H1 (cell line): Measurements from ENCODE around the gene BOLL. TPM values are rescaled to one million over a fixed set of nuclear protein-coding genes. Genes with fewer than 3 reads are reported as not detected.

Experiments
- CTCF ChIA-PET: fragments of 300-600 bp; sonication (Branson Sonifier 250); formaldehyde crosslinking; loops from one replicate; lab custom pipeline; 2021; ENCODE audit not compliant: partially characterized antibody; lab: Charles Lee
- POLR2A ChIA-PET: fragments of 300-600 bp; sonication (Branson Sonifier 250); formaldehyde crosslinking; loops from one replicate; lab custom pipeline; 2021; ENCODE audit warnings: inconsistent platforms; ENCODE audit not compliant: partially characterized antibody; lab: Charles Lee
- DNase-seq, 2 experiments: peaks; one replicate each; pipeline versions ENCODE4 v3.0.0 to v3.0.0-alpha.2; 2010 to 2022; ENCODE audit warnings: low spot score in 2 of 2, low read depth in 1 of 2, mixed read lengths in 1 of 2
- FAIRE-seq: peaks from 2 replicates; lab custom pipeline; 2011; peaks lifted over from hg19 to GRCh38; lab: Jason Lieb, UNC
- H2AFZ ChIP-seq: 2 replicates; pipeline ENCODE4 v1.8.1; 2012; ENCODE audit warnings: low read length, inconsistent platforms
- H2AK5ac ChIP-seq: 2 replicates; pipeline ENCODE4 v1.6.1; 2013; ENCODE audit warnings: low read depth, low read length
- H2BK120ac ChIP-seq: replicated peaks from 2 replicates; pipeline ENCODE3; 2013; ENCODE audit warnings: low read depth, low read length, inconsistent platforms
- H2BK12ac ChIP-seq: 2 replicates; pipeline ENCODE4 v1.6.1; 2013; ENCODE audit warnings: low read depth, low read length
- H2BK15ac ChIP-seq: 2 replicates; pipeline ENCODE4 v1.6.1; 2013; ENCODE audit warnings: low read length
- H2BK20ac ChIP-seq: 2 replicates; pipeline ENCODE4 v1.6.1; 2013; ENCODE audit warnings: low read length
- H2BK5ac ChIP-seq: 2 replicates; pipeline ENCODE4 v1.6.1; 2013; ENCODE audit warnings: low read depth, low read length
- H3K14ac ChIP-seq: 2 replicates; pipeline ENCODE4 v1.6.1; 2013; ENCODE audit warnings: inconsistent platforms; ENCODE audit not compliant: insufficient read length
- H3K18ac ChIP-seq: 2 replicates; pipeline ENCODE4 v1.6.1; 2013; ENCODE audit warnings: low read length; ENCODE audit errors: extremely low read depth
- H3K23ac ChIP-seq: 2 replicates; pipeline ENCODE4 v1.6.1; 2013; ENCODE audit warnings: inconsistent platforms; ENCODE audit not compliant: insufficient read length
- H3K23me2 ChIP-seq: 2 replicates; pipeline ENCODE4 v1.6.1; 2013; ENCODE audit warnings: low read depth, low read length
- H3K27ac ChIP-seq: 2 replicates; pipeline ENCODE4 v1.6.1; 2011; ENCODE audit warnings: low read depth, low read length, inconsistent platforms
- H3K27me3 ChIP-seq, 4 experiments: replicated peaks in 1 of 4; 1 replicate in 1 of 4; 2 replicates in 3 of 4; pipeline versions ENCODE4 v1.6.1 to v1.8.1; 2011 to 2013; ENCODE audit warnings: low read length in 3 of 4, mild to moderate bottlenecking in 3 of 4, inconsistent platforms in 2 of 4, mixed read lengths in 2 of 4, moderate library complexity in 1 of 4; ENCODE audit not compliant: control insufficient read depth in 3 of 4, insufficient read depth in 3 of 4; ENCODE audit errors: extremely low read depth in 1 of 4
- H3K36me3 ChIP-seq, 4 experiments: 2 replicates each; pipeline versions ENCODE4 v1.6.1 to v1.8.1; 2011 to 2013; ENCODE audit warnings: mild to moderate bottlenecking in 4 of 4, low read length in 3 of 4, moderate library complexity in 2 of 4, control low read depth in 1 of 4, inconsistent platforms in 1 of 4; ENCODE audit not compliant: insufficient read depth in 4 of 4, control insufficient read depth in 2 of 4
- H3K4ac ChIP-seq: replicated peaks from 2 replicates; pipeline ENCODE3; 2013; ENCODE audit warnings: low read length, low read depth, mixed read lengths, inconsistent platforms; ENCODE audit not compliant: insufficient read length
- H3K4me1 ChIP-seq, 4 experiments: replicated peaks in 1 of 4; 1 replicate in 1 of 4; 2 replicates in 3 of 4; pipeline versions ENCODE4 v1.6.1 to v1.8.1; 2011 to 2013; ENCODE audit warnings: low read length in 3 of 4, inconsistent platforms in 2 of 4, mixed read lengths in 1 of 4; ENCODE audit not compliant: insufficient read depth in 4 of 4, control insufficient read depth in 3 of 4
- H3K4me2 ChIP-seq, 2 experiments: 2 replicates each; pipeline versions ENCODE4 v1.6.1 to v1.8.1; 2011 to 2013; ENCODE audit warnings: low read depth in 2 of 2, low read length in 2 of 2, control low read depth in 1 of 2, inconsistent platforms in 1 of 2, mild to moderate bottlenecking in 1 of 2; ENCODE audit not compliant: insufficient read depth in 1 of 2
- H3K4me3 ChIP-seq, 4 experiments: fragments of 200-600, 300-600 bp in 1 of 4; sonication (generic), shearing (Covaris generic), sonication (Bioruptor Twin) in 1 of 4; 2 replicates each; pipeline versions ENCODE4 v1.5.1 to v1.8.1; 2011 to 2016; ENCODE audit warnings: low read length in 4 of 4, low read depth in 3 of 4, control low read depth in 2 of 4, inconsistent platforms in 2 of 4, mild to moderate bottlenecking in 2 of 4, mixed read lengths in 1 of 4, moderate library complexity in 1 of 4; ENCODE audit not compliant: insufficient read depth in 2 of 4; ENCODE audit errors: extremely low read depth in 1 of 4
- H3K56ac ChIP-seq: replicated peaks from 2 replicates; pipeline ENCODE3; 2013; ENCODE audit warnings: low read depth, mild to moderate bottlenecking, mixed read lengths, low read length, inconsistent platforms; ENCODE audit not compliant: insufficient read length
- H3K79me1 ChIP-seq: 2 replicates; pipeline ENCODE4 v1.6.1; 2013; ENCODE audit warnings: low read depth, low read length, control low read depth
- H3K79me2 ChIP-seq, 2 experiments: 2 replicates each; pipeline versions ENCODE4 v1.6.1 to v1.8.1; 2012 to 2013; ENCODE audit warnings: low read length in 2 of 2, mild to moderate bottlenecking in 2 of 2, inconsistent platforms in 1 of 2; ENCODE audit not compliant: insufficient read depth in 2 of 2, control insufficient read depth in 1 of 2
- H3K9ac ChIP-seq, 4 experiments: replicated peaks in 1 of 4; 1 replicate in 1 of 4; 2 replicates in 3 of 4; pipeline versions ENCODE4 v1.6.1 to v1.8.1; 2011 to 2013; ENCODE audit warnings: low read depth in 3 of 4, low read length in 3 of 4, control low read depth in 2 of 4, mild to moderate bottlenecking in 2 of 4, moderate library complexity in 2 of 4, inconsistent platforms in 1 of 4; ENCODE audit errors: extremely low read depth in 1 of 4
- H3K9me3 ChIP-seq, 2 experiments: 2 replicates each; pipeline versions ENCODE4 v1.6.1 to v1.8.1; 2012 to 2013; ENCODE audit warnings: mild to moderate bottlenecking in 2 of 2, moderate library complexity in 2 of 2, control low read depth in 1 of 2, inconsistent platforms in 1 of 2, low read depth in 1 of 2, low read length in 1 of 2, mixed read lengths in 1 of 2; ENCODE audit not compliant: insufficient read depth in 2 of 2
- H4K20me1 ChIP-seq, 2 experiments: replicated peaks in 1 of 2; 2 replicates each; pipeline versions ENCODE3 to v1.8.1; 2011 to 2013; ENCODE audit warnings: inconsistent platforms in 2 of 2, low read length in 2 of 2, mild to moderate bottlenecking in 1 of 2; ENCODE audit not compliant: insufficient read depth in 2 of 2, control insufficient read depth in 1 of 2
- H4K5ac ChIP-seq: 2 replicates; pipeline ENCODE4 v1.6.1; 2013; ENCODE audit warnings: low read length, low read depth, mixed read lengths, inconsistent platforms; ENCODE audit not compliant: insufficient read length
- H4K8ac ChIP-seq: 2 replicates; pipeline ENCODE4 v1.8.0; 2013; ENCODE audit warnings: mild to moderate bottlenecking, moderate library complexity, low read length, inconsistent platforms; ENCODE audit not compliant: insufficient read depth; ENCODE audit errors: extremely low read depth
- H4K91ac ChIP-seq: replicated peaks from 2 replicates; pipeline ENCODE3; 2013; ENCODE audit warnings: low read length, mixed read lengths, inconsistent platforms; ENCODE audit not compliant: insufficient read length
- EZH2 ChIP-seq: fragments of 200-600 bp; sonication (generic); IDR thresholded peaks from 2 replicates; pipeline ENCODE4 v1.7.1; 2012; ENCODE audit warnings: low read depth, mild to moderate bottlenecking, moderate library complexity, low read length, inconsistent platforms; ENCODE audit not compliant: severe bottlenecking
- SP2 ChIP-seq: IDR thresholded peaks from 2 replicates; pipeline ENCODE4 v1.6.1; 2012; ENCODE audit warnings: mild to moderate bottlenecking, low read length, inconsistent platforms
- polyA plus RNA-seq, 7 experiments: library from polyadenylated mRNA; depleted of rRNA in 3 of 7; stranded (reverse) in 5 of 7; unstranded in 2 of 7; fragments of >200 nt in 5 of 7; fragments of 200-250 nt in 2 of 7; gene quantifications; 1 replicate in 5 of 7; 2 replicates in 1 of 7; 4 replicates in 1 of 7; pipeline versions ENCODE4 v1.2.1 to v1.2.3, GENCODE V29; 2011 to 2013; ENCODE audit warnings: missing spikeins in 2 of 7, mixed read lengths in 2 of 7
- total RNA-seq: library from RNA; stranded (reverse); fragmentation: NEBNext Ultra II Directional; extraction: Animal tissue kit (Norgen Biotek cat#: 25700); gene quantifications from 2 replicates; pipeline ENCODE4 v1.2.1, GENCODE V29; 2021

The BOLL gene
- total and polyA plus RNA-seq, 2 of the 8 experiments (the other 6 are each of a cell fraction or from before 2014, with no cell fraction given): not detected

DNA sequence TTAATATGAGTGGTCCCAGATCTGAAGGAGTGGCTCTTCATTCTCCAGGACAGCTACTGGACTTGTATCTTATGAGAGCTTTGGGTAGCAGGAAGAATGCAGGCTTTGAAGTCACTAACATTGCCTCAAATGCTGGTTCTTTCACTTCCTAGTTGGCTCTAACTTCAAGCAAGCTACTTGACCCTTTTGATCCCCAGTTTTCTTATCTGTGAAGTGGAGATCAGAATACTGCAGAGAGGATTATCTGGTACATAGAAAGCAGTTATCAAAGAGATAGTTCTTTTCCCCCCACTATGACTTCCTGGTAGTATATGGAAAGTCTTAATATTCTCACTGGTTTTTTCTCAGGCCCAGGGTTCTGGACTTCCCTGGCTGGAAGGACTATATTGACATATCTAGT lies 15.9 kb upstream of the BOLL start:
- Histone ChIP-seq H3K18ac (no peak overlapping the region), H3K9ac (no peak overlapping the region), H4K5ac (no peak overlapping the region), H3K4ac (no peak overlapping the region), H3K36me3 (no peaks in the 10 kb centered on the region), H2BK12ac (no peak overlapping the region), H3K56ac (no peak overlapping the region), H2AFZ (no peak overlapping the region), H3K4me1 (peaks cover 0 to 9% (median 2%) of the 10 kb centered on the region in 4 experiments; a peak in 3 of 7 replicates), H3K23ac (no peak overlapping the region), H3K79me1 (no peaks in the 10 kb centered on the region), H3K4me2 (no peak overlapping the region), H4K8ac (no peak overlapping the region), H4K91ac (no peak overlapping the region), H2BK120ac (no peak overlapping the region), H3K27me3 (peaks cover 9 to 15% (median 13%) of the 10 kb centered on the region in 4 experiments), H3K9me3 (no peaks in the 10 kb centered on the region), H3K4me3 (no peak overlapping the region), H3K27ac (no peak overlapping the region), H2BK5ac (no peak overlapping the region), H2AK5ac (no peak overlapping the region), H4K20me1 (no peaks in the 10 kb centered on the region), H2BK20ac (no peak overlapping the region), H2BK15ac (no peak overlapping the region), H3K14ac (no peak overlapping the region), H3K79me2 (no peaks in the 10 kb centered on the region), H3K23me2 (peaks cover 10% of the 10 kb centered on the region; the same call in 1 of the 2 replicates)
- FAIRE-seq (no peak), DNase-seq (no peak)
- ChIA-PET POLR2A (interaction anchor here (0.6 kb wide), 1 partner anchor 333 kb away, joined by 3 read pairs; no protein-coding TSS in a partner anchor), CTCF (interaction anchor here (0.6 to 3.1 kb wide), 5 partner anchors 12 to 495 kb away, joined by 3 to 23 read pairs (median 4); no protein-coding TSS in a partner anchor)
- TF ChIP-seq EZH2 (no peak), SP2 (no peak)
